GM23338 (cell line): ENCODE data around the gene ANO4.

Experiments
- EZH2 ChIP-seq: fragments of 200-600 bp; sonication (generic); IDR thresholded peaks from one replicate; pipeline ENCODE4 v1.8.0; 2017; ENCODE audit warnings: antibody characterized with exemption, mild to moderate bottlenecking, low read depth; ENCODE audit not compliant: unreplicated experiment
- TF ChIP-seq, protein P1 (sequence below), 2 experiments: fragments of 200-600 bp in 1 of 2; sonication (generic) in 1 of 2; conservative IDR thresholded peaks; 2 replicates each; pipeline versions ENCODE4 v1.5.1 to v1.6.1; 2016 to 2017; ENCODE audit warnings: antibody characterized with exemption in 2 of 2, low read depth in 2 of 2, mild to moderate bottlenecking in 2 of 2, moderate library complexity in 1 of 2

DNA sequence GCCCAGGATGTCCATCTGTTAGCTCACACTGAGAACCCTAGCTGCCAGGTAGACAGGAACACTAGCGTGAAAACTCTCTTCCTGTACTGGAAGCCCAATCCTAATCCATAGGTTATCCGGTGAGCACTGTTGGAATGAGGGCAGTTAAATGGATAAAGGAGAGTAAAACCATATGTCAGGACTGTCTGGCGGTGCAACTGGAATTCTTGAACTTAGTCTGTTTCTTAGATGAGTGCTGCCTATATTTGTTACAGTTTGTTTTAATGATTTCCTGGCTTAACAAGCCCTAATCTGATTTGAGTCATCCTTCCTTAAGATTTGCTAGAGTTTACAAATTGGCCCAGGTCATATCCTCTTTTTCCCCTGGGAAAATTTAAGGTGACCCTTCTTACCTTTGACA, 104.7 kb downstream of the ANO4 start:
- no peak for TF ChIP-seq EZH2
- TF ChIP-seq, protein P1, sequence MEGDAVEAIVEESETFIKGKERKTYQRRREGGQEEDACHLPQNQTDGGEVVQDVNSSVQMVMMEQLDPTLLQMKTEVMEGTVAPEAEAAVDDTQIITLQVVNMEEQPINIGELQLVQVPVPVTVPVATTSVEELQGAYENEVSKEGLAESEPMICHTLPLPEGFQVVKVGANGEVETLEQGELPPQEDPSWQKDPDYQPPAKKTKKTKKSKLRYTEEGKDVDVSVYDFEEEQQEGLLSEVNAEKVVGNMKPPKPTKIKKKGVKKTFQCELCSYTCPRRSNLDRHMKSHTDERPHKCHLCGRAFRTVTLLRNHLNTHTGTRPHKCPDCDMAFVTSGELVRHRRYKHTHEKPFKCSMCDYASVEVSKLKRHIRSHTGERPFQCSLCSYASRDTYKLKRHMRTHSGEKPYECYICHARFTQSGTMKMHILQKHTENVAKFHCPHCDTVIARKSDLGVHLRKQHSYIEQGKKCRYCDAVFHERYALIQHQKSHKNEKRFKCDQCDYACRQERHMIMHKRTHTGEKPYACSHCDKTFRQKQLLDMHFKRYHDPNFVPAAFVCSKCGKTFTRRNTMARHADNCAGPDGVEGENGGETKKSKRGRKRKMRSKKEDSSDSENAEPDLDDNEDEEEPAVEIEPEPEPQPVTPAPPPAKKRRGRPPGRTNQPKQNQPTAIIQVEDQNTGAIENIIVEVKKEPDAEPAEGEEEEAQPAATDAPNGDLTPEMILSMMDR (conservative IDR thresholded peaks at IDR 0.05; ENCODE audit: low read depth in 2 of 2): no peak
